ENCODE results near the gene PSG5.
"Not testable (repeated sequence)": the region's sequence is repeated elsewhere in the genome, so short reads cannot be mapped to it uniquely, and the experiment has no call there.

PSG5 gene

GRCh38 chr19:43181869-43182771 lies 4.2 kb downstream of the PSG5 start:
- DNase-seq: not testable (repeated sequence)

- not testable (repeated sequence) for DNase-seq
Measured at GRCh38 chr19:43179569-43180147, 6.7 kb downstream of the PSG5 start.

GRCh38 chr19:43178577-43178976 lies 7.8 kb downstream of the PSG5 start:
- DNase-seq: not testable (repeated sequence)

- DNase-seq: not testable (repeated sequence)
Measured at GRCh38 chr19:43165906-43166305, 20.4 kb downstream of the PSG5 start.

GRCh38 chr19:43163135-43163534 lies 23.2 kb downstream of the PSG5 start:
- not testable (repeated sequence) for DNase-seq

- not testable (repeated sequence) for DNase-seq
Measured at GRCh38 chr19:43162261-43162660, 24.1 kb downstream of the PSG5 start.

- DNase-seq: no peak
Measured at GRCh38 chr19:43152214-43152613, 34.1 kb downstream of the PSG5 start.

GRCh38 chr19:43149788-43150187 lies 36.5 kb downstream of the PSG5 start:
- DNase-seq: not testable (repeated sequence)

GRCh38 chr19:43148233-43148632 lies 38.1 kb downstream of the PSG5 start:
- DNase-seq: no peak

GRCh38 chr19:43141763-43142162 lies 44.6 kb downstream of the PSG5 start:
- not testable (repeated sequence) for DNase-seq

GRCh38 chr19:43132696-43133095 lies 53.6 kb downstream of the PSG5 start:
- DNase-seq: no peak

GRCh38 chr19:43131281-43131842 lies 55.0 kb downstream of the PSG5 start:
- DNase-seq: not testable (repeated sequence)

GRCh38 chr19:43129197-43129596 lies 57.1 kb downstream of the PSG5 start:
- DNase-seq: not testable (repeated sequence)

- DNase-seq: not testable (repeated sequence)
Measured at GRCh38 chr19:43127336-43127735, 59.0 kb downstream of the PSG5 start.

- no peak for DNase-seq
Measured at GRCh38 chr19:43126720-43127119, 59.6 kb downstream of the PSG5 start.

- DNase-seq: no peak
Measured at GRCh38 chr19:43124360-43124759, 62.0 kb downstream of the PSG5 start.

- DNase-seq: not testable (repeated sequence)
Measured at GRCh38 chr19:43120433-43121026, 65.8 kb downstream of the PSG5 start.

- not testable (repeated sequence) for DNase-seq
Measured at GRCh38 chr19:43119526-43119925, 66.8 kb downstream of the PSG5 start.

Measured in GOT3 (cell line).